HG02840 (cell line): ENCODE results near the gene TSC1.

Experiments
- ATAC-seq: cut with Tn5 transposase; IDR thresholded peaks from one replicate; pipeline ENCODE4 v1.9.1; 2021; ENCODE audit warnings: mild to moderate bottlenecking, moderate library complexity, moderate number of reproducible peaks; ENCODE audit not compliant: unreplicated experiment, low FRiP score

The TSC1 gene

GRCh38 chr9:132873403-132873802, 71.0 kb downstream of the TSC1 start:
- ATAC-seq, result no peak

DNA sequence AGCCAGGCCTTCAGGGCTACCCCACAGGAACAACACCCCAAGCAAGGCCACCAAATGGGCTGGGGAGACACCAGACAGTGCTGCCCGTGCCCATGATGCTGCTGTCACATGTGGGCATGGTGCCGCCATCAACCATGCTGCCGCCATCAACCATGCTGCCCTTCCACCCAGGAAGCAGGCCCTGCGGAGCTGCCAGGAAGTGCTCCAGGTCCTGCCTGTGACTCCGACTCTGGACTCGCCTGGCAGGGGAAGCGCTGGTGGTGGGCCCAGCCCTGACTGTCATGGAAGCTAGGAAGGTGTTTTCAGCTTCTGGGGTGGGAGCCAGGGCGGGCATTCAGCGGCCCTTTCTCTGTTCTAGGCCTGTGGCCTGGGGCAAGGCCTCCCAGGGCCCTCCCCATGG, 75.2 kb downstream of the TSC1 start:
- ATAC-seq, result no peak

- no peak for ATAC-seq
These were observed 77.5 kb downstream of the TSC1 start for GRCh38 chr9:132866898-132867297.

DNA sequence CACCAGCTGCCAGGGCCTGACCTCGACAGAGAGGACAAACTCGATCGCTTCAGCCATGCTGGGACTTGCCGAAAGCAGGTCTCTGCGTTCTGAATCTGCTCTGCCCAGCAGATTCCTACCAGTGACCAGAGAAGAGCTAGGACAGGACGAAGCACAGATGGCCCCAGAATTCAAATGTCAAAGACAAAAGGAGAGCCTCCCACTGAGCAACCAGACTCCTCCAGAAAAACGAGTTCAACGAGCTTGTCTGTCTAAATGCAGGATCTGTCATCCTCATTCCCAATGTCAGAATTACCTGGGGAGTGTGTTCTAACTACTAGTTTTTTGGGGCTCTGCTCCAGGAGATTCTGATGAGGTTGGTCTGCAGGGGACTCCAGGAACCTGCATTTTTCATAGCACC, 79.7 kb downstream of the TSC1 start:
- ATAC-seq, result no peak

DNA sequence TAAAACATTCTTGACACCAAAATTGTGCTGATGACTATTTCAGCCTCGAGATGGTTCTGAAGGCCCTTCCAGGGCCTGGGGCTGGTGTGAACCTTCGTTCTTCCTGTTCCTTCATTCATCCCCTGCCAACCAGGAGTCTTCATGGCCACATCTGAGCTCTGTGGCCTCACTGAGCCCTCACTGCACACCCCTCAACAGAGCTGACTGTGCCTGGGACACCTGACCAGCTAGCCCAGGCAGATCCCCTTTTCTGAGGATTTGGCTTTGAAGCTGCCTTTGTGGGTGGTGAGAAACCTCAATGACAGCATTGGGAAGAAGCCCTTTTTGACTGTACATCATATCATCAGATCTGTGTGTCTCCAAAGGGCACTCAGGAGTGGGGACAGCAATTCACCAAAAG, 80.1 kb downstream of the TSC1 start:
- ATAC-seq, result no peak

DNA sequence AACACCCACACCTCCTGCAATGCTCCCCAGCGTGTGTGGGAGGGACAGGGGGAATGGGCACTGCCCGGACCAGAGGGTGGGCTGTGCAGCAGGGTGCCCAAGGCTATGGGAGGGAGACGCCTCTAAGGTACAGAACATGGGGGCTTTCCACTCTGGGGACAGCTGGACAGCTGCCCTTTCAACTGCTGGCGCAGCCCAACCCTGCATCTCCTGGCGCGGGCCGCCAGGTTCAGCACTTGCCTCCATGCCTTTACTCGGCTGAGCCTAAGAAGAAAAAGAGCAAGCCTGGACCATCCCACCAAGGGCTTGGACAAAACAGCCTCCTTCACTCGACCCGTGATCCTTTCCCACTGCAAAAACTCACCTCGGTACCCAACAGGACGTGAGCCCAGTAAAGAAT, 81.3 kb downstream of the TSC1 start:
- ATAC-seq, result no peak

DNA sequence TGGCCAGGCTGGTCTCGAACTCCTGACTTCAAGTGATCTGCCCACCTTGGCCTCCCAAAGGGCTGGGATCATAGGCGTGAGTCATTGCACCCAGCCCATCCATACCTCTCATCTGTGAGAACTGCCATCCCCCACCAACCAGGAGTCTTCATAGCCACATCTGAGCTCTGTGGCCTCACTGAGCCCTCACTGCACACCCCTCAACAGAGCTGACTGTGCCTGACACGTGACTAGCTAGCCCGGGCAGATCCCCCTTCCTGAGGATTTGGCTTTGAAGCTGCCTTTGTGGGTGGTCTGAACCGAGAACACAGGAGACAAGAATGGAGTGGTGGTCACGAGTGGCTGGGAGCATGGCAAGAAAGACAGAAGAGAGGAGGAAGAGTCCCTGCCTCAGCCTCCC, 81.9 kb downstream of the TSC1 start:
- ATAC-seq, result no peak

GRCh38 chr9:132861666-132862065, 82.8 kb downstream of the TSC1 start:
- ATAC-seq, result no peak

GRCh38 chr9:132858751-132859150, 85.7 kb downstream of the TSC1 start:
- no peak for ATAC-seq

- ATAC-seq, result no peak
These were observed 86.6 kb downstream of the TSC1 start for GRCh38 chr9:132857616-132858342.

- ATAC-seq, result no peak
These were observed 87.4 kb downstream of the TSC1 start for GRCh38 chr9:132857031-132857430.

DNA sequence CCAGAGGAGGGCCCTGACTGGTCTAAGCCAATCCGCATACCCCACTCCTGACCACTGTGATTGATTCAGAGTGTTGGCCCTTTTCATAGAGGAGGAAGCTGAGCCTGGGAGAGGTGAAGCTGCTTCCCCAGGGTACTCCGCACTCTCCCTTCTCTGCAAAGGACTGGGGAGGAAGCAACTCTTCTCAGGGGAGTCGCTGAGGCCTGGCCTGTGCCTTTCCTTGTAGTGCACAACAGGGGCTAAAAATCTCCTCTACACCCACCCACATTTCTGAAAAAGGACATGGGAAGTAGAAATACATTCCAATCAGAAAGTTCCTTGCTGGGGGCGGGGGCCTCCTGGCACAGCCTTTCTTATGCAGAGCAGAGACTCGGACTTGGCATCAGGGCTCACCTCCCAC, 88.5 kb downstream of the TSC1 start:
- no peak for ATAC-seq

- ATAC-seq, result no peak
These were observed 89.6 kb downstream of the TSC1 start for GRCh38 chr9:132854832-132855231.

GRCh38 chr9:132853482-132853881, 90.9 kb downstream of the TSC1 start:
- no peak for ATAC-seq

GRCh38 chr9:132849185-132849706, 95.2 kb downstream of the TSC1 start:
- ATAC-seq, result no peak

DNA sequence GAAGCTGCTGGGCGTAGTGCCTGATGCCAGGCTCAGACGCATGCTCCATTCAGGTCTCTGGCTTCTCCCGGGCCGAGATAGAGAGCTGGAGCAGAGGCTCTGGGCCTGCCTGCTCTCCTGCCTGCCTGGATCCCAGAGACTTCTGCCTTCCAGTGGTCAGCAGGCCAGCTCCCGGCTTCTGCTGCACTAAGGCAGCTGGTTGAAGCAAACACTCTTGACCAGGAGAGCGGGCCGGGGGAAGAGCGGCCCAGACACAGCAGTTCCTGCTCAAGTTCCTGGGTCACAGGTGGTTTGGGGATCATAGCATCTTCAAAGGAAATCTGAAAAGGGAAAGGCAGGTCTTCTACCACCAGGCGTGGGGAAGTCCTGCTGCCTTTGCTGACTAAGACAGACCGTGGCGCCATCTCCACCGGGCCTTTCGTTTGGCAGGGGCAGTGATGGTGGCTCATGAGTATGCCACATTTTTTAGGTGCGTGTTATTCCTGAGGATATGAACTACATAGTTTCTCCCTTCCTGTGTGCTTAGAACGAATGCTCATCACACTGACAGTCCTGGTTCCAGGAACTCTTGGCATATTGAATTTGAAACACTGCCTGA, 97.4 kb downstream of the TSC1 start:
- no peak for ATAC-seq

- no peak for ATAC-seq
These were observed 98.1 kb downstream of the TSC1 start for GRCh38 chr9:132846109-132846917.

DNA sequence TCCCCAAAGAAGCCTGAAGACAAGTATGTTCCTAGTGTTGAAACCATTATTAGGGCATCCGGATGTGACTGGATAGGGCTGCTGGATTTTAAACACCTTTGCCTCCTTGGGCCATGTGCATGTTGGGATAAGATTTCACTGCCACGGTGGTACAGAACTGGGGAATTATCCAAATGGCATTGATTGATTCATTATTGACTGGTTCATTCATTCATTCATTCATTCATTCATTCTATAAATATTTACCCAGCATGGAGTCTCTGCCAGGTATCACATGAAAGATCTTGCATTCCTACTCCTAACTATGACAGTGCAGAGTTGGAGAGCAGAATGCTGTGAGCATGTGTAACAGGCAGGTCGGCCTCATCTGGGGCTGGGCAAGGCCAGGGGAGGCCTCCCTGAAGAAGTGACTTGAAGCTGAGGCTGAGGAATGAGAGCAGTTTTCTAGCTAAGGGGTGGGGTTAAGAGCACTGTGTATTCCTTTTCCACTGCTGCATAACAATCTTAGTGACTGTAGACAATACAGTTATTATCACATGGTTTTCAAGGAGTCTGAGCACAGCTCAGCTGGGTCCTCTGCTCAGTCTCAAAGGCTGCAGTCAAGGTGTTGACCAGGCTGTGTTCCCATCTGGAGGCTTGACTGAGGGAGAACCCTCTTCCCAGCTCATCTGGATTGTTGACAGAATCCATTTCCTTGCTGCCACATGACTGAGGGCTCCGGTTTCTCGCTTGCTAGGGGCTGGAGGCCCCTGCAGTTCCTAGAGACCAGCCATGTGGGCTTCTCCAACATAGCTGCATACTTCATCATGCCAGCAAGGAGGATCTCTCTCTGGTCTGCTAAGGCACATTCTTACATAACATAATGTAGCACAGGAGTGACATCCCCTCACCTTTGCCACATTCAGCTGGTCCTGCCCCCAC, 102.0 kb downstream of the TSC1 start:
- ATAC-seq, result no peak
